ENCODE results near the gene PTPN11.

PTPN11 gene

GRCh38 chr12:112555621-112556233 lies 137.0 kb downstream of the PTPN11 start:
- DNase-seq = no peak

GRCh38 chr12:112557951-112558630 lies 139.3 kb downstream of the PTPN11 start:
- no peak for DNase-seq
